H1 (cell line): ENCODE measurements around the gene CERS5. TPM values are rescaled to one million over a fixed set of nuclear protein-coding genes. Genes with fewer than 3 reads are reported as not detected.

ENCODE experiments used
- CTCF ChIA-PET: fragments of 300-600 bp; sonication (Branson Sonifier 250); formaldehyde crosslinking; loops from one replicate; lab custom pipeline; 2021; ENCODE audit not compliant: partially characterized antibody; lab: Charles Lee
- POLR2A ChIA-PET: fragments of 300-600 bp; sonication (Branson Sonifier 250); formaldehyde crosslinking; loops from one replicate; lab custom pipeline; 2021; ENCODE audit warnings: inconsistent platforms; ENCODE audit not compliant: partially characterized antibody; lab: Charles Lee
- DNase-seq, 2 experiments: peaks; one replicate each; pipeline versions ENCODE4 v3.0.0 to v3.0.0-alpha.2; 2010 to 2022; ENCODE audit warnings: low spot score in 2 of 2, low read depth in 1 of 2, mixed read lengths in 1 of 2
- FAIRE-seq: peaks from 2 replicates; lab custom pipeline; 2011; peaks lifted over from hg19 to GRCh38; lab: Jason Lieb, UNC
- H2AFZ ChIP-seq: 2 replicates; pipeline ENCODE4 v1.8.1; 2012; ENCODE audit warnings: low read length, inconsistent platforms
- H2AK5ac ChIP-seq: 2 replicates; pipeline ENCODE4 v1.6.1; 2013; ENCODE audit warnings: low read depth, low read length
- H2BK120ac ChIP-seq: replicated peaks from 2 replicates; pipeline ENCODE3; 2013; ENCODE audit warnings: low read depth, low read length, inconsistent platforms
- H2BK12ac ChIP-seq: 2 replicates; pipeline ENCODE4 v1.6.1; 2013; ENCODE audit warnings: low read depth, low read length
- H2BK15ac ChIP-seq: 2 replicates; pipeline ENCODE4 v1.6.1; 2013; ENCODE audit warnings: low read length
- H2BK20ac ChIP-seq: 2 replicates; pipeline ENCODE4 v1.6.1; 2013; ENCODE audit warnings: low read length
- H2BK5ac ChIP-seq: 2 replicates; pipeline ENCODE4 v1.6.1; 2013; ENCODE audit warnings: low read depth, low read length
- H3K14ac ChIP-seq: 2 replicates; pipeline ENCODE4 v1.6.1; 2013; ENCODE audit warnings: inconsistent platforms; ENCODE audit not compliant: insufficient read length
- H3K18ac ChIP-seq: 2 replicates; pipeline ENCODE4 v1.6.1; 2013; ENCODE audit warnings: low read length; ENCODE audit errors: extremely low read depth
- H3K23ac ChIP-seq: 2 replicates; pipeline ENCODE4 v1.6.1; 2013; ENCODE audit warnings: inconsistent platforms; ENCODE audit not compliant: insufficient read length
- H3K23me2 ChIP-seq: 2 replicates; pipeline ENCODE4 v1.6.1; 2013; ENCODE audit warnings: low read depth, low read length
- H3K27ac ChIP-seq: 2 replicates; pipeline ENCODE4 v1.6.1; 2011; ENCODE audit warnings: low read depth, low read length, inconsistent platforms
- H3K27me3 ChIP-seq, 4 experiments: replicated peaks in 1 of 4; 1 replicate in 1 of 4; 2 replicates in 3 of 4; pipeline versions ENCODE4 v1.6.1 to v1.8.1; 2011 to 2013; ENCODE audit warnings: low read length in 3 of 4, mild to moderate bottlenecking in 3 of 4, inconsistent platforms in 2 of 4, mixed read lengths in 2 of 4, moderate library complexity in 1 of 4; ENCODE audit not compliant: control insufficient read depth in 3 of 4, insufficient read depth in 3 of 4; ENCODE audit errors: extremely low read depth in 1 of 4
- H3K36me3 ChIP-seq, 4 experiments: 2 replicates each; pipeline versions ENCODE4 v1.6.1 to v1.8.1; 2011 to 2013; ENCODE audit warnings: mild to moderate bottlenecking in 4 of 4, low read length in 3 of 4, moderate library complexity in 2 of 4, control low read depth in 1 of 4, inconsistent platforms in 1 of 4; ENCODE audit not compliant: insufficient read depth in 4 of 4, control insufficient read depth in 2 of 4
- H3K4ac ChIP-seq: replicated peaks from 2 replicates; pipeline ENCODE3; 2013; ENCODE audit warnings: low read length, low read depth, mixed read lengths, inconsistent platforms; ENCODE audit not compliant: insufficient read length
- H3K4me1 ChIP-seq, 4 experiments: replicated peaks in 1 of 4; 1 replicate in 1 of 4; 2 replicates in 3 of 4; pipeline versions ENCODE4 v1.6.1 to v1.8.1; 2011 to 2013; ENCODE audit warnings: low read length in 3 of 4, inconsistent platforms in 2 of 4, mixed read lengths in 1 of 4; ENCODE audit not compliant: insufficient read depth in 4 of 4, control insufficient read depth in 3 of 4
- H3K4me2 ChIP-seq, 2 experiments: 2 replicates each; pipeline versions ENCODE4 v1.6.1 to v1.8.1; 2011 to 2013; ENCODE audit warnings: low read depth in 2 of 2, low read length in 2 of 2, control low read depth in 1 of 2, inconsistent platforms in 1 of 2, mild to moderate bottlenecking in 1 of 2; ENCODE audit not compliant: insufficient read depth in 1 of 2
- H3K4me3 ChIP-seq, 4 experiments: fragments of 200-600, 300-600 bp in 1 of 4; sonication (generic), shearing (Covaris generic), sonication (Bioruptor Twin) in 1 of 4; 2 replicates each; pipeline versions ENCODE4 v1.5.1 to v1.8.1; 2011 to 2016; ENCODE audit warnings: low read length in 4 of 4, low read depth in 3 of 4, control low read depth in 2 of 4, inconsistent platforms in 2 of 4, mild to moderate bottlenecking in 2 of 4, mixed read lengths in 1 of 4, moderate library complexity in 1 of 4; ENCODE audit not compliant: insufficient read depth in 2 of 4; ENCODE audit errors: extremely low read depth in 1 of 4
- H3K56ac ChIP-seq: replicated peaks from 2 replicates; pipeline ENCODE3; 2013; ENCODE audit warnings: low read depth, mild to moderate bottlenecking, mixed read lengths, low read length, inconsistent platforms; ENCODE audit not compliant: insufficient read length
- H3K79me1 ChIP-seq: 2 replicates; pipeline ENCODE4 v1.6.1; 2013; ENCODE audit warnings: low read depth, low read length, control low read depth
- H3K79me2 ChIP-seq, 2 experiments: 2 replicates each; pipeline versions ENCODE4 v1.6.1 to v1.8.1; 2012 to 2013; ENCODE audit warnings: low read length in 2 of 2, mild to moderate bottlenecking in 2 of 2, inconsistent platforms in 1 of 2; ENCODE audit not compliant: insufficient read depth in 2 of 2, control insufficient read depth in 1 of 2
- H3K9ac ChIP-seq, 4 experiments: replicated peaks in 1 of 4; 1 replicate in 1 of 4; 2 replicates in 3 of 4; pipeline versions ENCODE4 v1.6.1 to v1.8.1; 2011 to 2013; ENCODE audit warnings: low read depth in 3 of 4, low read length in 3 of 4, control low read depth in 2 of 4, mild to moderate bottlenecking in 2 of 4, moderate library complexity in 2 of 4, inconsistent platforms in 1 of 4; ENCODE audit errors: extremely low read depth in 1 of 4
- H3K9me3 ChIP-seq, 2 experiments: 2 replicates each; pipeline versions ENCODE4 v1.6.1 to v1.8.1; 2012 to 2013; ENCODE audit warnings: mild to moderate bottlenecking in 2 of 2, moderate library complexity in 2 of 2, control low read depth in 1 of 2, inconsistent platforms in 1 of 2, low read depth in 1 of 2, low read length in 1 of 2, mixed read lengths in 1 of 2; ENCODE audit not compliant: insufficient read depth in 2 of 2
- H4K20me1 ChIP-seq, 2 experiments: replicated peaks in 1 of 2; 2 replicates each; pipeline versions ENCODE3 to v1.8.1; 2011 to 2013; ENCODE audit warnings: inconsistent platforms in 2 of 2, low read length in 2 of 2, mild to moderate bottlenecking in 1 of 2; ENCODE audit not compliant: insufficient read depth in 2 of 2, control insufficient read depth in 1 of 2
- H4K5ac ChIP-seq: 2 replicates; pipeline ENCODE4 v1.6.1; 2013; ENCODE audit warnings: low read length, low read depth, mixed read lengths, inconsistent platforms; ENCODE audit not compliant: insufficient read length
- H4K8ac ChIP-seq: 2 replicates; pipeline ENCODE4 v1.8.0; 2013; ENCODE audit warnings: mild to moderate bottlenecking, moderate library complexity, low read length, inconsistent platforms; ENCODE audit not compliant: insufficient read depth; ENCODE audit errors: extremely low read depth
- H4K91ac ChIP-seq: replicated peaks from 2 replicates; pipeline ENCODE3; 2013; ENCODE audit warnings: low read length, mixed read lengths, inconsistent platforms; ENCODE audit not compliant: insufficient read length
- BRCA1 ChIP-seq: IDR thresholded peaks from 2 replicates; pipeline ENCODE4 v1.6.1; 2012; ENCODE audit warnings: low read depth, low read length, improper control_type of control experiment
- SP1 ChIP-seq: IDR thresholded peaks from 2 replicates; pipeline ENCODE4 v1.6.1; 2011; ENCODE audit warnings: low read depth, low read length
- SRF ChIP-seq: IDR thresholded peaks from 2 replicates; pipeline ENCODE4 v1.6.1; 2011; ENCODE audit warnings: mild to moderate bottlenecking, low read depth, low read length, moderate library complexity
- WGBS, 2 experiments: shearing (Covaris generic) in 1 of 2; methylation state at CpG; one replicate each; pipeline versions ENCODE4 v1.1.6 to v1.1.7; 2013 to 2015; ENCODE audit warnings: low lambda C conversion rate in 2 of 2, mixed read lengths in 2 of 2, inconsistent platforms in 1 of 2, low coverage in 1 of 2, missing lambda C conversion rate in 1 of 2; ENCODE audit not compliant: insufficient replicate concordance in 2 of 2, insufficient coverage in 1 of 2, insufficient read length in 1 of 2; ENCODE audit errors: extremely low coverage in 1 of 2, missing lambda C conversion rate in 1 of 2; 5-methylcytosine and 5-hydroxymethylcytosine counted together
- polyA plus RNA-seq, 7 experiments: library from polyadenylated mRNA; depleted of rRNA in 3 of 7; stranded (reverse) in 5 of 7; unstranded in 2 of 7; fragments of >200 nt in 5 of 7; fragments of 200-250 nt in 2 of 7; gene quantifications; 1 replicate in 5 of 7; 2 replicates in 1 of 7; 4 replicates in 1 of 7; pipeline versions ENCODE4 v1.2.1 to v1.2.3, GENCODE V29; 2011 to 2013; ENCODE audit warnings: missing spikeins in 2 of 7, mixed read lengths in 2 of 7
- total RNA-seq: library from RNA; stranded (reverse); fragmentation: NEBNext Ultra II Directional; extraction: Animal tissue kit (Norgen Biotek cat#: 25700); gene quantifications from 2 replicates; pipeline ENCODE4 v1.2.1, GENCODE V29; 2021

The CERS5 gene
- total and polyA plus RNA-seq, 2 of the 8 experiments (the other 6 are each of a cell fraction or from before 2014, with no cell fraction given), result 69.2 to 119 TPM

GRCh38 chr12:50200552-50201273, 33.5 kb upstream of the CERS5 start:
- Histone ChIP-seq H3K4me3 (no peak overlapping the region), H2BK15ac (no peak overlapping the region), H3K18ac (no peak overlapping the region), H3K9me3 (no peaks in the 10 kb centered on the region), H3K36me3 (peaks cover 8 to 46% (median 20%) of the 10 kb centered on the region in 4 experiments), H3K27me3 (no peaks in the 10 kb centered on the region), H3K4ac (no peak overlapping the region), H3K4me1 (peaks cover 0 to 1% (median 0%) of the 10 kb centered on the region in 4 experiments; a peak in 1 of 7 replicates), H4K91ac (no peak overlapping the region), H3K56ac (no peak overlapping the region), H3K14ac (no peak overlapping the region), H2AFZ (no peak overlapping the region), H3K79me2 (no peaks in the 10 kb centered on the region), H4K20me1 (no peaks in the 10 kb centered on the region), H2AK5ac (no peak overlapping the region), H3K23me2 (no peaks in the 10 kb centered on the region), H2BK12ac (no peak overlapping the region), H3K23ac (no peak overlapping the region), H2BK5ac (no peak overlapping the region), H3K9ac (no peak overlapping the region), H3K4me2 (no peak overlapping the region), H3K79me1 (no peaks in the 10 kb centered on the region; the same call in 1 of the 2 replicates), H2BK120ac (no peak overlapping the region), H2BK20ac (no peak overlapping the region), H4K8ac (no peak overlapping the region), H3K27ac (no peak overlapping the region), H4K5ac (no peak overlapping the region)
- no peak for TF ChIP-seq SP1
- TF ChIP-seq SRF, result no peak
- TF ChIP-seq BRCA1, result no peak
- 94% methylated on average over 2 of the region's 2 CpGs; no CpG with 5 or more reads in 1 of the 2 experiments for WGBS, 2 experiments
- POLR2A ChIA-PET, result interaction anchor here (1.3 kb wide), 1 partner anchor 16 kb away, joined by 3 read pairs; no protein-coding TSS in a partner anchor
- CTCF ChIA-PET, result interaction anchor here (1.1 to 1.5 kb wide), 2 partner anchors 12 to 114 kb away, joined by 4 to 6 read pairs; no protein-coding TSS in a partner anchor
- no peak for FAIRE-seq
- DNase-seq, result no peak
